Measurements from ENCODE around the gene C1orf122.

DNA sequence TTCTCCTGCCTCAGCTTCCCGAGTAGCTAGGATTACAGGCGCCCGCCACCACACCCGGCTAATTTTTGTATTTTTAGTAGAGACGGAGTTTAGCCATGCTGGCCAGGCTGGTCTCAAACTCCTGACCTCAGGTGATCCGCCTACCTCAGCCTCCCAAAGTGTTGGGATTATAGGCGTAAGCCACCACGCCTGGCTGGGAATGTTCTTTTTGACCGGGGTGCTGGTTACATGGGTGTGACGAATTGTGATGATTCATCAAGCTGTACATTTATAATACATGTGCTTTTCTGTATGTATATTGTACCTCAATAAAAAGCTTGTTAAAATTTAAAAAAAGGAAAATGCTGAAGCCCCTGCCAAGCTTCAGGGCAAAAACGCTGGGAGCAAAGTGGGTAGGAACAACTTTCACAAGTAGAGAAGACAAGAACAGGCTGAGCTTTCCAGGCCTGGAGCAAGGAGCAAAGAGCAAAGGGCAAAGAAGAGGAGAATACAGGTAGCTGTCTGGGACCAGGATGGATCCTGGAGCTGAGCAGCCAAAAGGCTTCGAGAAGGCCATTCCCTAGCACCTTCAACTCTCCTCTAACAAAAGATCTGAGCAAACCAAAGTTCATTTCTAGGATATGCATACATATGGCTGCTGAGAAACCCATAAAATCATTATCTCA is 21.0 kb downstream of the C1orf122 start:
- TF ChIP-seq, protein P1, sequence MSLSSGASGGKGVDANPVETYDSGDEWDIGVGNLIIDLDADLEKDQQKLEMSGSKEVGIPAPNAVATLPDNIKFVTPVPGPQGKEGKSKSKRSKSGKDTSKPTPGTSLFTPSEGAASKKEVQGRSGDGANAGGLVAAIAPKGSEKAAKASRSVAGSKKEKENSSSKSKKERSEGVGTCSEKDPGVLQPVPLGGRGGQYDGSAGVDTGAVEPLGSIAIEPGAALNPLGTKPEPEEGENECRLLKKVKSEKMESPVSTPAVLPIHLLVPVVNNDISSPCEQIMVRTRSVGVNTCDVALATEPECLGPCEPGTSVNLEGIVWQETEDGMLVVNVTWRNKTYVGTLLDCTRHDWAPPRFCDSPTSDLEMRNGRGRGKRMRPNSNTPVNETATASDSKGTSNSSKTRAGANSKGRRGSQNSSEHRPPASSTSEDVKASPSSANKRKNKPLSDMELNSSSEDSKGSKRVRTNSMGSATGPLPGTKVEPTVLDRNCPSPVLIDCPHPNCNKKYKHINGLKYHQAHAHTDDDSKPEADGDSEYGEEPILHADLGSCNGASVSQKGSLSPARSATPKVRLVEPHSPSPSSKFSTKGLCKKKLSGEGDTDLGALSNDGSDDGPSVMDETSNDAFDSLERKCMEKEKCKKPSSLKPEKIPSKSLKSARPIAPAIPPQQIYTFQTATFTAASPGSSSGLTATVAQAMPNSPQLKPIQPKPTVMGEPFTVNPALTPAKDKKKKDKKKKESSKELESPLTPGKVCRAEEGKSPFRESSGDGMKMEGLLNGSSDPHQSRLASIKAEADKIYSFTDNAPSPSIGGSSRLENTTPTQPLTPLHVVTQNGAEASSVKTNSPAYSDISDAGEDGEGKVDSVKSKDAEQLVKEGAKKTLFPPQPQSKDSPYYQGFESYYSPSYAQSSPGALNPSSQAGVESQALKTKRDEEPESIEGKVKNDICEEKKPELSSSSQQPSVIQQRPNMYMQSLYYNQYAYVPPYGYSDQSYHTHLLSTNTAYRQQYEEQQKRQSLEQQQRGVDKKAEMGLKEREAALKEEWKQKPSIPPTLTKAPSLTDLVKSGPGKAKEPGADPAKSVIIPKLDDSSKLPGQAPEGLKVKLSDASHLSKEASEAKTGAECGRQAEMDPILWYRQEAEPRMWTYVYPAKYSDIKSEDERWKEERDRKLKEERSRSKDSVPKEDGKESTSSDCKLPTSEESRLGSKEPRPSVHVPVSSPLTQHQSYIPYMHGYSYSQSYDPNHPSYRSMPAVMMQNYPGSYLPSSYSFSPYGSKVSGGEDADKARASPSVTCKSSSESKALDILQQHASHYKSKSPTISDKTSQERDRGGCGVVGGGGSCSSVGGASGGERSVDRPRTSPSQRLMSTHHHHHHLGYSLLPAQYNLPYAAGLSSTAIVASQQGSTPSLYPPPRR (CRISPR knock-in tag; IDR thresholded peaks at IDR 0.05; ENCODE audit: borderline replicate concordance) = no peak
- TF ChIP-seq PHB2 (IDR thresholded peaks at IDR 0.05; ENCODE audit: partially characterized antibody) = no peak
- TF ChIP-seq RBM39 (IDR thresholded peaks at IDR 0.05; ENCODE audit: low read depth, low read length, poor library complexity, severe bottlenecking) = no peak
- TF ChIP-seq FIP1L1 (IDR thresholded peaks at IDR 0.05; ENCODE audit: borderline replicate concordance, insufficient read depth, low read depth, low read length) = no peak
- TF ChIP-seq, protein P2, sequence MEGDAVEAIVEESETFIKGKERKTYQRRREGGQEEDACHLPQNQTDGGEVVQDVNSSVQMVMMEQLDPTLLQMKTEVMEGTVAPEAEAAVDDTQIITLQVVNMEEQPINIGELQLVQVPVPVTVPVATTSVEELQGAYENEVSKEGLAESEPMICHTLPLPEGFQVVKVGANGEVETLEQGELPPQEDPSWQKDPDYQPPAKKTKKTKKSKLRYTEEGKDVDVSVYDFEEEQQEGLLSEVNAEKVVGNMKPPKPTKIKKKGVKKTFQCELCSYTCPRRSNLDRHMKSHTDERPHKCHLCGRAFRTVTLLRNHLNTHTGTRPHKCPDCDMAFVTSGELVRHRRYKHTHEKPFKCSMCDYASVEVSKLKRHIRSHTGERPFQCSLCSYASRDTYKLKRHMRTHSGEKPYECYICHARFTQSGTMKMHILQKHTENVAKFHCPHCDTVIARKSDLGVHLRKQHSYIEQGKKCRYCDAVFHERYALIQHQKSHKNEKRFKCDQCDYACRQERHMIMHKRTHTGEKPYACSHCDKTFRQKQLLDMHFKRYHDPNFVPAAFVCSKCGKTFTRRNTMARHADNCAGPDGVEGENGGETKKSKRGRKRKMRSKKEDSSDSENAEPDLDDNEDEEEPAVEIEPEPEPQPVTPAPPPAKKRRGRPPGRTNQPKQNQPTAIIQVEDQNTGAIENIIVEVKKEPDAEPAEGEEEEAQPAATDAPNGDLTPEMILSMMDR (CRISPR knock-in tag; IDR thresholded peaks at IDR 0.05) = no peak
- no peak for TF ChIP-seq IKZF1 (IDR thresholded peaks at IDR 0.05)
